Omental fat pad (tissue), 4 donors: Measurements from ENCODE around the gene RAB18. TPM values are rescaled to one million over a fixed set of nuclear protein-coding genes. Genes with fewer than 3 reads are reported as not detected.
A peak's percentile ranks its signal among the peaks of the same experiment; 100 is the strongest.

Source experiments
- ATAC-seq: fragments of 150-250 bp; one replicate; pipeline ENCODE4 v1.9.1; 2016; ENCODE audit warnings: mild to moderate bottlenecking, moderate library complexity; ENCODE audit not compliant: low FRiP score
- DNase-seq: peaks from one replicate; pipeline ENCODE4 v3.0.0-alpha.2; 2019; ENCODE audit warnings: low spot score
- CTCF ChIP-seq, 3 donors: fragments of 450-650 bp; IDR thresholded peaks; one replicate each; pipeline ENCODE4 v1.5.1; 2016 to 2017; ENCODE audit warnings: antibody characterized with exemption in 3 of 3, mild to moderate bottlenecking in 3 of 3, moderate library complexity in 2 of 3
- total RNA-seq, 4 donors: library from RNA; depleted of rRNA; stranded (reverse); fragments of >200 nt; gene quantifications; one replicate each; pipeline ENCODE4 v1.1.0, GENCODE V29; 2016

RAB18 gene
- total RNA-seq: 10 to 100 TPM; 44.4 to 58.8 (median 45.7) TPM

DNA sequence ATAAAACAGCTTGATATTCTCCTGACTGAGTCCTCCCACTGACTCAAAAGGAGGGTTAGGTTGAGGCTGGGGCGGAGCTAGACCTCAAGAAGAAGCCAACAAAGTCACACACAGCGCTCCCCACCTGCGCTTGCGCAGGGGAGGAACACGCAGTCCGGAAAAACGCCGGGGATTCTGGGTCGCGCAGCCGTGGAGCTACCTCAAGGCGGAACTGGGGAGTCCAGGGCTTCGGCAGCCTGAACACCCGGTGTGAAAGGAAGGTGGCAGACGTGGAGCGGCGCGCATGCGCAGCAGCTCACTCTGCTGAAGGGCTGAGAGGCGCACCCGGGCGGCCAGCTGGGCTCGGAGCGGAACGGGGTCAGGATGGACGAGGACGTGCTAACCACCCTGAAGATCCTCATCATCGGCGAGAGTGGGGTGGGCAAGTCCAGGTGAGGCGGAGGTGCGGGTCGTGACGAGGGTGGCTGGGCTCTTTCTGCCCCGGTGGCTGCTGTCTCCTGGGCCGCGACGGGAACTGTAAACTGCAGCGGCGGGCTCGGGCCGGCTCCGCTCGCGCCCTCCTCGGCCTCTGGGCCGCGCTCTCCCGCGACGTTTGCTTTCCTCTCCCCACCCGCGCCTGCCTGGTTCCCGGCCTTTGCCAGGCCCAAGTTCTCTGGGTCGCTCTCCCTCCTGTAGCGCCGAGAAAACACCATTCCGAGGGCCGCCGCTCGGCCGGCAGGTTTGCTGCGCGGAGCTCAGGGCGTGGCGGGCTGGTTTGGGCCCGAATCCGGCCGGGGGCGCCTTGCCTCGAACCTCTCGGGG is at the start of gene RAB18:
Gene RAB18 (plus strand): TSS at position 298 of the 801 bp plus-strand sequence. CDS start 66 bp downstream, at position 364.
- ATAC-seq: peak; percentile 99
- no peak for TF ChIP-seq CTCF (IDR thresholded peaks at IDR 0.05)

DNA sequence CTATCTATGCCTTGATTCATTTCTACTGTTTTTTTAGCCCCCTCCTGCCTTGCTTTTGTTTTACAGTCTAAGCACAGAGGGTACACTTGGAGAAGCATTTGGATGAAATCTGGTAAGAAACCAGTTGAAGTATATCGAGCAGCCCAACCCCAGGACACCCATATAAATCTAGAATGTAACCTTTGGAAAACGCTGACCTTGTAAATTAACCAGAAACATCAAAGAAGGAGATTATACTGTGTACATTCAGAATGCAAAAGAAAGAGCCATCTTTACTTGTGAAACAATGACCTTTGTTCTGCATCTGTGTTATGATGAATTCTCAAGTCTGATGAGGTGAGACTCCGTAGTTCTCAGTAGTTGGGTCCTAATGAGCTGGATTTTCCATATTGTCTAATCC is 49.3 kb upstream of the RAB18 start:
- no peak for ATAC-seq
- TF ChIP-seq CTCF (IDR thresholded peaks at IDR 0.05): no peak
- DNase-seq: no peak

More for the DNA sequence above, at the start of gene RAB18:
- DNase-seq: peak; percentile 78

GRCh38 chr10:27457261-27457945 is 46.7 kb upstream of the RAB18 start:
- DNase-seq (no peak), ATAC-seq (no peak)
- TF ChIP-seq CTCF (IDR thresholded peaks at IDR 0.05): no peak

GRCh38 chr10:27457966-27458365 is 46.1 kb upstream of the RAB18 start:
- DNase-seq (no peak), ATAC-seq (no peak)
- TF ChIP-seq CTCF (IDR thresholded peaks at IDR 0.05): no peak

GRCh38 chr10:27461312-27461711 is 42.8 kb upstream of the RAB18 start:
- ATAC-seq (no peak), DNase-seq (no peak)
- no peak for TF ChIP-seq CTCF (IDR thresholded peaks at IDR 0.05)

GRCh38 chr10:27463961-27464360 is 40.1 kb upstream of the RAB18 start:
- DNase-seq (no peak), ATAC-seq (no peak)
- TF ChIP-seq CTCF (IDR thresholded peaks at IDR 0.05): no peak
